Vagina (tissue), 2 donors: ENCODE data around the gene IQSEC1. TPM values are rescaled to one million over a fixed set of nuclear protein-coding genes. Genes with fewer than 3 reads are reported as not detected.

Source experiments
- DNase-seq, 2 donors: peaks; one replicate each; pipeline ENCODE4 v3.0.0-alpha.2; 2017; ENCODE audit errors: extremely low spot score in 2 of 2
- H3K27ac ChIP-seq: fragments of 200-600 bp; sonication (generic); one replicate; pipeline ENCODE4 v1.5.1; 2019
- H3K27me3 ChIP-seq: fragments of 200-600 bp; sonication (generic); one replicate; pipeline ENCODE4 v1.5.1; 2019
- H3K36me3 ChIP-seq, 2 donors: fragments of 200-600 bp; sonication (generic); one replicate each; pipeline ENCODE4 v1.5.1; 2017 to 2019
- H3K4me1 ChIP-seq: fragments of 200-600 bp; sonication (generic); one replicate; pipeline ENCODE4 v1.5.1; 2019
- H3K4me3 ChIP-seq, 2 donors: fragments of 200-600 bp; sonication (generic); 1 replicate in 1 of 2; 2 replicates in 1 of 2; pipeline ENCODE4 v1.5.1; 2016 to 2019
- H3K9me3 ChIP-seq: fragments of 200-600 bp; sonication (generic); one replicate; pipeline ENCODE4 v1.5.1; 2019
- CTCF ChIP-seq, 3 experiments: fragments of 450-650 bp in 2 of 3; fragments of 200-600 bp in 1 of 3; sonication (generic) in 1 of 3; IDR thresholded peaks; one replicate each; pipeline ENCODE4 v1.5.1; 2017 to 2019; ENCODE audit warnings: antibody characterized with exemption in 3 of 3, mild to moderate bottlenecking in 2 of 3, moderate library complexity in 2 of 3
- POLR2A ChIP-seq, 2 donors: fragments of 450-650 bp; IDR thresholded peaks; one replicate each; pipeline ENCODE4 v1.6.1; 2017; ENCODE audit warnings: antibody characterized with exemption in 2 of 2, mild to moderate bottlenecking in 2 of 2, moderate library complexity in 2 of 2
- POLR2AphosphoS5 ChIP-seq, 2 donors: sonication (generic); formaldehyde crosslinking; IDR thresholded peaks; one replicate each; pipeline ENCODE4 v1.9.0; 2017; ENCODE audit warnings: antibody characterized with exemption in 2 of 2, mild to moderate bottlenecking in 2 of 2, low read depth in 1 of 2; ENCODE audit not compliant: insufficient read depth in 1 of 2
- intact Hi-C: fragments of 100-400 bp; cut with DNase I; formaldehyde crosslinking; loops from one replicate; pipeline ENCODE4 v1.15.1; 2023
- total RNA-seq: library from RNA; depleted of rRNA; stranded (reverse); fragments of >200 nt; gene quantifications from one replicate; pipeline ENCODE4 v1.2.3, GENCODE V29; 2016

The IQSEC1 gene
- total RNA-seq = 34.9 TPM

GRCh38 chr3:13073326-13074005, at the start of gene IQSEC1:
Gene IQSEC1, minus strand, starts transcription at chr3:13073429. Its CDS starts 415 bp downstream, at chr3:13073014.
- H3K27me3 ChIP-seq = no peaks in the 10 kb centered on the region
- peak within 1 kb of the TSS; percentile 13 to 19 for H3K4me3 ChIP-seq
- H3K27ac ChIP-seq = no peak within 1 kb of the TSS
- no peaks in the 10 kb centered on the region for H3K9me3 ChIP-seq
- intact Hi-C loops = no loop called here
- H3K4me1 ChIP-seq = peaks cover 16% of the 10 kb centered on the region
- no peak for DNase-seq
- no peaks in the 10 kb centered on the region for H3K36me3 ChIP-seq
- TF ChIP-seq POLR2AphosphoS5 (IDR thresholded peaks at IDR 0.05; ENCODE audit: insufficient read depth in 1 of 2, low read depth in 1 of 2) = no peak
- TF ChIP-seq POLR2A (IDR thresholded peaks at IDR 0.05) = no peak

- intact Hi-C loops = no loop called here
Observed at GRCh38 chr3:13122081-13123012, 49.1 kb upstream of the IQSEC1 start.

GRCh38 chr3:13121553-13122001, 48.3 kb upstream of the IQSEC1 start:
- Histone ChIP-seq H3K36me3 (no peaks in the 10 kb centered on the region), H3K4me1 (no peaks in the 10 kb centered on the region), H3K4me3 (no peak overlapping the region), H3K27ac (no peak overlapping the region), H3K9me3 (no peaks in the 10 kb centered on the region), H3K27me3 (no peaks in the 10 kb centered on the region)
- DNase-seq = no peak
- TF ChIP-seq POLR2AphosphoS5 (IDR thresholded peaks at IDR 0.05; ENCODE audit: insufficient read depth in 1 of 2, low read depth in 1 of 2) (no peak), POLR2A (IDR thresholded peaks at IDR 0.05) (no peak), CTCF (IDR thresholded peaks at IDR 0.05) (no peak)
- intact Hi-C loops = no loop called here

More at GRCh38 chr3:13122081-13123012, 49.1 kb upstream of the IQSEC1 start:
- no peak overlapping the region for H3K4me3 ChIP-seq
- H3K36me3 ChIP-seq = no peaks in the 10 kb centered on the region
- DNase-seq = no peak
- H3K27ac ChIP-seq = no peak overlapping the region
- no peaks in the 10 kb centered on the region for H3K4me1 ChIP-seq
- H3K27me3 ChIP-seq = no peaks in the 10 kb centered on the region
- TF ChIP-seq POLR2AphosphoS5 (IDR thresholded peaks at IDR 0.05; ENCODE audit: insufficient read depth in 1 of 2, low read depth in 1 of 2) (no peak), POLR2A (IDR thresholded peaks at IDR 0.05) (no peak), CTCF (IDR thresholded peaks at IDR 0.05) (no peak)
- no peaks in the 10 kb centered on the region for H3K9me3 ChIP-seq

- DNase-seq = no peak
- Histone ChIP-seq H3K4me3 (no peak overlapping the region), H3K9me3 (no peaks in the 10 kb centered on the region), H3K4me1 (no peaks in the 10 kb centered on the region), H3K27ac (no peak overlapping the region), H3K36me3 (no peaks in the 10 kb centered on the region), H3K27me3 (no peaks in the 10 kb centered on the region)
- intact Hi-C loops = no loop called here
- TF ChIP-seq POLR2A (IDR thresholded peaks at IDR 0.05) (no peak), CTCF (IDR thresholded peaks at IDR 0.05) (no peak), POLR2AphosphoS5 (IDR thresholded peaks at IDR 0.05; ENCODE audit: insufficient read depth in 1 of 2, low read depth in 1 of 2) (no peak)
Observed at GRCh38 chr3:13120928-13121552, 47.8 kb upstream of the IQSEC1 start.

- DNase-seq = no peak
- no peaks in the 10 kb centered on the region for H3K36me3 ChIP-seq
- intact Hi-C loops = no loop called here
- no peak overlapping the region for H3K27ac ChIP-seq
- H3K27me3 ChIP-seq = no peaks in the 10 kb centered on the region
- H3K4me1 ChIP-seq = no peaks in the 10 kb centered on the region
- no peak overlapping the region for H3K4me3 ChIP-seq
- TF ChIP-seq CTCF (IDR thresholded peaks at IDR 0.05) = no peak
- TF ChIP-seq POLR2AphosphoS5 (IDR thresholded peaks at IDR 0.05; ENCODE audit: insufficient read depth in 1 of 2, low read depth in 1 of 2) = no peak
- no peak for TF ChIP-seq POLR2A (IDR thresholded peaks at IDR 0.05)
- no peaks in the 10 kb centered on the region for H3K9me3 ChIP-seq
Observed at GRCh38 chr3:13120289-13120927, 47.2 kb upstream of the IQSEC1 start.
